GM13977 (cell line): ENCODE measurements around the gene AADACL3.
"Not testable (repeated sequence)": the region's sequence is repeated elsewhere in the genome, so short reads cannot be mapped to it uniquely, and the experiment has no call there.

Experiments used
- DNase-seq: peaks from one replicate; pipeline ENCODE4 v3.0.0; 2012; ENCODE audit warnings: low spot score
- in situ Hi-C: fragments of 300-500 bp; cut with MboI; formaldehyde crosslinking; loops from one replicate; pipeline ENCODE4 v1.12.0; 2022; ENCODE audit warnings: low sequenced_read_pairs, low pct_unique_long_range_greater_than_20kb, mixed read lengths, inconsistent platforms; ENCODE audit not compliant: unreplicated experiment
- TF ChIP-seq, protein P1 (sequence below): IDR thresholded peaks from 2 replicates; pipeline ENCODE4 v1.5.1; 2012; ENCODE audit warnings: mild to moderate bottlenecking, control low read depth; ENCODE audit not compliant: insufficient read depth; ENCODE audit errors: extremely low read depth, missing control alignments

The AADACL3 gene

DNA sequence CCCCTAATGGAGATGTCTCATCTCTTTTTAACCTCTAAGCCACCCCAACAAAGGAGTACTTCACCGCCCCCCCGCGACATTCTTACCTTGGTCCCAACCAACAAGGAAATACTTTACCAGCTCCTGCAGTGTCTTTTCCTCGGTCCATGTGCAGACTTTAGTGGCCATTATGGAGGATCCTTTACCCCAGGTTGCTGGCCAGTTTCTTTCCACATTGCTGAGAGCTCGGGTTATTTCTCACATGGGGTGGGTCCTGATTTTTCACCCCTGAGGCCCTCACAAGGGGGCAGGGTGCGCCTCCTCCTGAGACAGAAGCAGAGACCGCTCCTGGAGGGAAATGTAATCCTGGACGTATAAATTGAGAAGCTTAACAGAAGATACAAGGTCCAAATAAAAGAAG lies 3.0 kb upstream of the AADACL3 start:
- TF ChIP-seq, protein P1, sequence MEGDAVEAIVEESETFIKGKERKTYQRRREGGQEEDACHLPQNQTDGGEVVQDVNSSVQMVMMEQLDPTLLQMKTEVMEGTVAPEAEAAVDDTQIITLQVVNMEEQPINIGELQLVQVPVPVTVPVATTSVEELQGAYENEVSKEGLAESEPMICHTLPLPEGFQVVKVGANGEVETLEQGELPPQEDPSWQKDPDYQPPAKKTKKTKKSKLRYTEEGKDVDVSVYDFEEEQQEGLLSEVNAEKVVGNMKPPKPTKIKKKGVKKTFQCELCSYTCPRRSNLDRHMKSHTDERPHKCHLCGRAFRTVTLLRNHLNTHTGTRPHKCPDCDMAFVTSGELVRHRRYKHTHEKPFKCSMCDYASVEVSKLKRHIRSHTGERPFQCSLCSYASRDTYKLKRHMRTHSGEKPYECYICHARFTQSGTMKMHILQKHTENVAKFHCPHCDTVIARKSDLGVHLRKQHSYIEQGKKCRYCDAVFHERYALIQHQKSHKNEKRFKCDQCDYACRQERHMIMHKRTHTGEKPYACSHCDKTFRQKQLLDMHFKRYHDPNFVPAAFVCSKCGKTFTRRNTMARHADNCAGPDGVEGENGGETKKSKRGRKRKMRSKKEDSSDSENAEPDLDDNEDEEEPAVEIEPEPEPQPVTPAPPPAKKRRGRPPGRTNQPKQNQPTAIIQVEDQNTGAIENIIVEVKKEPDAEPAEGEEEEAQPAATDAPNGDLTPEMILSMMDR: no peak
- DNase-seq: no peak
- in situ Hi-C loops: no loop called here

DNA sequence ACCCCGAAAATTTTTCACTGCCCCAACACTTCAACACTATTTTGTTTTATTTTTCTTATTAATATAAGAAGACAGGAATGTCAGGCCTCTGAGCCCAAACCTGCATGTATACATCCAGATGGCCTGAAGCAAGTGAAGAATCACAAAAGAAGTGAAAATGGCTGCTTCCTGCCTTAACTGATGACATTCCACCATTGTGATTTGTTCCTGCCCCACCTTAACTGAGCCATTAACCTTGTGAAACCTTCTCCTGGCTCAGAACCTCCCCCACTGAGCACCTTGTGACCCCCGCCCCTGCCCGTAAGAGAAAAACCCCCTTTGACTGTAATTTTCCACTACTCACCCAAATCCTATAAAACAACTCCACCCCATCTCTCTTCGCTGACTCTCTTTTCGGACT lies 2.3 kb upstream of the AADACL3 start:
- in situ Hi-C loops, DNase-seq: not testable (repeated sequence)

DNA sequence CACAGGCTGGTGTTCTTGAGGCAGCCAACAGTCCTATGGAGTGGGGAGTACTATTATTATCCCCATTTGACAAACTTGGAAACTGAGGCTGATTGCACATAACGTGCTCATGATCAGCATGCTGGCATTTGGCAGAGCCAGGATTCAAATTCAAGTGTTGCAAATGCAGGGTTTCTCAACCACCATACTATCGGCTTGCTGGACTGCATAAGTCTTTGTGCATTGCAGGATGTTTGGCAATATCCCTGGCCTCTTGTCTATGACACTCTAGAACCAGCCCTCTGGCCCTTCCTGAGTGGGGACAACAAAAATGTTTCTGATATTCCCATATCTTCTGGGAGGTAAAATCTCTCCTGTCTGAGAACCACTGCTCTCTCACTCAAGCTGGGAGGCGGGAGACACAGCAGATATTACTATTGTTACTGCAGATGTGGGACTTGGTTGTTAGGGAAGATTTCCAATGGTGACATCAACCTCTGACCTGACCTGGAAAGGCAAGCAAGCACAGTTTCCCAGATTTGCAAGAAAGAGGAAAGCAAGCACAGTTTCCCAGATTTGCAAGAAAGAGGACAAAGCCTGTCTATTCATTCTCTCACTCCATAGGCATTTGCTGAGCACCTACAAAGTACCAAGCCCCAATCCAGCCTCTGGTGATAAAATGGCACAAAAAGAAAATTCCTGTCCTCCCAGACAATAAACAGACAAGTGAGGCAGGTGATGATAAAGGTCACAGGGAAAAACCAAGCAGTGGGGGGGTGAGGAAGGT lies 1.0 kb upstream of the AADACL3 start:
- in situ Hi-C loops: no loop called here
- TF ChIP-seq, protein P1: no peak
- no peak for DNase-seq

DNA sequence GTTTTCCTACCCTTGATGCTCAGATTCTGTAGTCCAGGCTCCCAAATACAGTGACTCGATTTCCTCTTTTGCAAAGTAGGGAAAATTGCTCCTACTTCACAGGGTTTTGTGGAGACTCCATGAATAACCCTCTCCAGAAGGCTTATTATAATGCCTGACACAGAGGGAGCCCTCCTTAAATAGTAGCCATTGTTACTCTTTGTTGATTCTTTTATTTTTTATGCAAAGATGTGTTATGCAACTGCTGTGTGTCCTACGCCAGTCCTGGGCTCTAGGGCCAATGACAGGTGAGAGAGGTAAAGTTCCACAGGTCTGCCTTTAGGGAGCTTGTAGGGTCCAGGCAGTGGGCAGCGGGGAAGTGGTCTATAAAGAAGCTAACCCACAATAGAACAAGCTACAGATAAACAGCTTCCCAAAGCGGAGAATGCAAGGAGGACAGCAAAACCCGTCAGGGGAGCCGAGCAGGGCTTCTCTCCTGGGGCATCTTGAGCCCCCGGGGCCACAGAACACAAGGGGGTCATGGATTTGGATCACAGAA lies 1.5 kb downstream of the AADACL3 start:
- no peak for DNase-seq
- TF ChIP-seq, protein P1: no peak
- in situ Hi-C loops: no loop called here

DNA sequence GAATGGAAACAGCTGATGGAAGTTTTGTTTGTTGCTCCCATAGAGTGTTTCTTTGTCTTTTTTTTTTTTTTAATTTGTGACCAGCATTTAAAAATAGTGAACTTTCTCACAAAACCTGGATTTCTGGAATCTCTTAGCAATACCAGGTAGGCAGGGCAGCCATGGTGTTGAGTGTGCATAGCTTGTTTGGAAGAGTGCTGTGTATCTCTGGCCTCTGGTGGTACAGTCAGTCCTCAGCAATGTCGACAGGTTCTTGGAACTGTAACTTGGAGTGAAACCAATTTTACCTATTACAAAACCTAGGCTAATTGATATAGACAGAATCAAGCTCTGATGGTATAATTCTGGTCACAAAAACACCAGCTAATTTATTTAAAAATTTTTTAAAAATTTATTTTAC lies 6.7 kb downstream of the AADACL3 start:
- DNase-seq: no peak
- in situ Hi-C loops: no loop called here
- TF ChIP-seq, protein P1: no peak

DNA sequence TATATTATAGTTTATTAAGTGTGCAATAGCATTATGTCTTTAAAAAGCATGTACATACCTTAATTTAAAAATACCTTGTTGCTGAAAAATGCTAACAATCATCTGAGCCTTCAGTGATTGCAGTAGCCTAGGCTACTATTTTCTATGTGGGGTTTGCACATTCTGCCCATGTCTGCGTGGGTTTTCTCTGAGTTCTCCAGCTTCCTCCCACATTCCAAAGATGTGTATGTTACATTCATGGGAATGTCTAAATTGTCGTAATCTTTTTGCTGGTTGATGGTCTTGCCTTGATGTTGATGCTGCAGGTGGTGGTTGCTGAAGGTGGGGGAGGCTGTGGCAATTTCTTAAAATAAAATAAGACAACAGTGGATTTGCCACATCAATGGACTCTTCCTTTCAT lies 12.5 kb downstream of the AADACL3 start:
- in situ Hi-C loops: no loop called here
- TF ChIP-seq, protein P1: no peak
- DNase-seq: no peak

DNA sequence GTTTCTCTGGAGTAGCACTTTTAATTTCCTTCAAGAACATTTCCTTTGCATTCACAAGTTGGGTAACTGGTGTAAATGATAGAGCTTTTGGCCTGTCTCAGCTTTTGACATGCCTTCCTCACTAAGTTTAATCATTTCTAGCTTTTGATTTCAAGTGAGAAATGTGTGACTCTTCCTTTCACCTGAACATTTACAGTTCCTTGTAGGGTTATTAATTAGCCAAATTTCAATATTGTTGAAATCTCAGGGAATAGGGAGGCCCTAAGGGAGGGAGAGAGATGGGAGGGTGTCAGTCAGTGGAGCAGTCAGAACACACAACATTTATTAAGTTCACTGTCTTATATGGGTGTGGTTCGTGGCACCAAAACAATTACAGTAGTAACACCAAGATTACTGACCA lies 14.2 kb downstream of the AADACL3 start:
- TF ChIP-seq, protein P1: no peak
- in situ Hi-C loops: no loop called here

DNA sequence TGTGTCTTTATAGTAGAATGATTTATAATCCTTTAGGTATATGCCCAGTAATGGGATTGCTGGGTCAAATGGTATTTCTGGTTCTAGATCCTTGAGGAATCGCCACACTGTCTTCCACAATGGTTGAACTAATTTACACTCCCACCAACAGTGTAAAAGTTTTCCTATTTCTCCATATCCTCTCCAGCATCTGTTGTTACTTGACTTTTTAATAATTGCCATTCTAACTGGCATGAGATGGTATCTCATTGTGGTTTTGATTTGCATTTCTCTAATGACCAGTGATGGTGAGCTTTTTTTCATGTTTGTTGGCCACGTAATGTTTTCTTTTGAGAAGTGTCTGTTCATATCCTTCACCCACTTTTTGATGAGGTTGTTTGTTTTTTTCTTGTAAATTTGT lies 15.2 kb downstream of the AADACL3 start:
- DNase-seq, in situ Hi-C loops: not testable (repeated sequence)

More for the DNA sequence above, 14.2 kb downstream of the AADACL3 start:
- DNase-seq: no peak
